T-helper 1 cell treated with Interleukin-12 subunit alpha and Interleukin-12 subunit beta and Interleukin-4 antibody, amounts not matched to agents 30 μg/mL and 1 μg/mL, for 36 hours (primary cell): ENCODE measurements around the gene ELMO1.

Source experiments
- H3K27ac Mint-ChIP-seq: one replicate; pipeline ENCODE4 v1.8.0; 2021; ENCODE audit warnings: mild to moderate bottlenecking, mixed read lengths
- H3K27me3 Mint-ChIP-seq: one replicate; pipeline ENCODE4 v1.8.0; 2021; ENCODE audit warnings: low read depth, mixed read lengths
- H3K36me3 Mint-ChIP-seq: one replicate; pipeline ENCODE4 v1.8.0; 2021; ENCODE audit warnings: low read depth, mixed read lengths
- H3K4me1 Mint-ChIP-seq: one replicate; pipeline ENCODE4 v1.8.0; 2021; ENCODE audit warnings: low read depth, mixed read lengths
- H3K4me3 Mint-ChIP-seq: one replicate; pipeline ENCODE4 v1.8.0; 2021; ENCODE audit warnings: mild to moderate bottlenecking, moderate library complexity, mixed read lengths
- H3K9me3 Mint-ChIP-seq: one replicate; pipeline ENCODE4 v1.8.0; 2021; ENCODE audit warnings: mixed read lengths

ELMO1 gene

DNA sequence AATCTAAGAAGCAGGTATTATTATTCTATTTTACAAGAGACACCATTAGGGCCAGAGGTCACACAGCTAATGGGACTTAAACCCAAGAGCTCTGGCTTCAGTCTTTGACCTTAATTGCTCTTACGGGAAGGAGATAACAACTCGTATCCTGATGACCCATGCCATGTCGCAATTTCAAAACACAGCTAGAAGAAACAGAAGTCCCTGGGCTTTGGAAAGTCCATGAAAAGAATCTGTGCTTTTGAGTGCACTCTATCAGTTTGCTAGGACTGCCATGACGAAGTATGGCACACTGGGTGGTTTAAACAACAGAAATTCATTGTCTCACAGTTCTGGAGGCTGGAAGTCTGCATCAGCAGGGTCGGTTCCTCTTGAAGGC, 476.5 kb downstream of the ELMO1 start:
- H3K4me1 Mint-ChIP-seq = peaks cover 26% of the 10 kb centered on the region
- no peak overlapping the region for H3K4me3 Mint-ChIP-seq
- H3K9me3 Mint-ChIP-seq = peaks cover 4% of the 10 kb centered on the region
- H3K27ac Mint-ChIP-seq = no peak overlapping the region
- no peaks in the 10 kb centered on the region for H3K27me3 Mint-ChIP-seq
- H3K36me3 Mint-ChIP-seq = peaks cover 25% of the 10 kb centered on the region

DNA sequence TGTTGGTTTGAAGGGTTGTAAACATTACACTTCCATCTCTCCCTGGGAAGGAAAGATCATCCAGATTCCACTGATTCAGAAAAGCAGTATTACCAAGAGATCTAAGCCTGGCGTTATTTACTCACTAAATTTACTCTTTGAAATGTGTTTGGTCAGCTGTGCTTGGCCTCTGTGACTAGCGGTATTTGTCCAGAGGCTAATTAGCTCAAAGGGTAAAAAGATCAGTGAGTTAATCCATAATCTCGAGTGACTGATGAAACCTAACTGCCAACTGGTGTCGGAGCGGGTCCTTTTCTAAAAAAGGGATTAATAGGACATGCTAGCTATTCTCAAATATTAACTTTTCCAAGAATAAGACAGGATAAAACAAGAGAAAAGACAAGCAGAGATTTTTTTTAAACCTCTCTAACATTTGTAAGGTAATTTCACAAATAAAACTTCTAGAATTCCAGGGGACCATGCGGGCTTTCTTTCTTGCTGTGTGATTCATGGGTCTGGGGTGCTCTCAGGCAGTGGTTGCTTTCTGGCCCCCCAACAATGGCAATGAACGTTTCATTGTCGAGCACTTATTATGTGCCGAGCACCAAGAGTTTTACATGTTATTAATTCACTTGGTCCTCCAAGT, 477.0 kb downstream of the ELMO1 start:
- Mint-ChIP-seq H3K4me3 (no peak overlapping the region), H3K4me1 (peaks cover 26% of the 10 kb centered on the region), H3K36me3 (peaks cover 24% of the 10 kb centered on the region), H3K27ac (no peak overlapping the region), H3K9me3 (peaks cover 4% of the 10 kb centered on the region), H3K27me3 (no peaks in the 10 kb centered on the region)

GRCh38 chr7:36970551-36971514, 477.8 kb downstream of the ELMO1 start:
- H3K36me3 Mint-ChIP-seq = peaks cover 20% of the 10 kb centered on the region
- no peaks in the 10 kb centered on the region for H3K27me3 Mint-ChIP-seq
- peaks cover 4% of the 10 kb centered on the region for H3K9me3 Mint-ChIP-seq
- H3K4me1 Mint-ChIP-seq = peaks cover 26% of the 10 kb centered on the region
- peak overlapping the region; percentile 60 for H3K27ac Mint-ChIP-seq
- H3K4me3 Mint-ChIP-seq = peak overlapping the region; percentile 22

DNA sequence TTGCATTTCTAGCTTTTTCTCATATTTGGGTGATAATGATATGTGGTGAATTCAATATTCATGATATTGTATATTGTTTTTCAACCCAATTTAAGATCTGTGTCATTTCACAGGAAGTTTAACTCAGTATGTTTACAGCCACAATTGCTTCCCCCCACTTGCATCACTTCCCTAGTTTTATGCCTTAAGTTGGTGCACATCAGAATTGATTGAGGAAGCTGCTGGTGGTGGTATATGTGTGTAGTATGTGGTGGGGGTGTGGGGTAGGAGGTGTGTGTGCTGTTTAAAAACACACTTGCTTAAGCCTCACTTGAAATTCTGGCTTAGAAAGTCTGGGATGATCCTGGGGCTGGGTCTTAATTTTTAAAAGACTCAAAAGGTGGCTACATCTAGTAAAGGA, 479.3 kb downstream of the ELMO1 start:
- peak overlapping the region; percentile 1 for H3K4me3 Mint-ChIP-seq
- H3K4me1 Mint-ChIP-seq = peaks cover 31% of the 10 kb centered on the region
- H3K36me3 Mint-ChIP-seq = peaks cover 20% of the 10 kb centered on the region
- H3K9me3 Mint-ChIP-seq = peaks cover 8% of the 10 kb centered on the region
- H3K27ac Mint-ChIP-seq = peak overlapping the region; percentile 35
- no peaks in the 10 kb centered on the region for H3K27me3 Mint-ChIP-seq

- no peaks in the 10 kb centered on the region for H3K27me3 Mint-ChIP-seq
- H3K36me3 Mint-ChIP-seq = peaks cover 19% of the 10 kb centered on the region
- H3K4me1 Mint-ChIP-seq = peaks cover 33% of the 10 kb centered on the region
- H3K9me3 Mint-ChIP-seq = peaks cover 8% of the 10 kb centered on the region
- no peak overlapping the region for H3K27ac Mint-ChIP-seq
- H3K4me3 Mint-ChIP-seq = no peak overlapping the region
These were observed 481.3 kb downstream of the ELMO1 start for GRCh38 chr7:36967387-36967786.

DNA sequence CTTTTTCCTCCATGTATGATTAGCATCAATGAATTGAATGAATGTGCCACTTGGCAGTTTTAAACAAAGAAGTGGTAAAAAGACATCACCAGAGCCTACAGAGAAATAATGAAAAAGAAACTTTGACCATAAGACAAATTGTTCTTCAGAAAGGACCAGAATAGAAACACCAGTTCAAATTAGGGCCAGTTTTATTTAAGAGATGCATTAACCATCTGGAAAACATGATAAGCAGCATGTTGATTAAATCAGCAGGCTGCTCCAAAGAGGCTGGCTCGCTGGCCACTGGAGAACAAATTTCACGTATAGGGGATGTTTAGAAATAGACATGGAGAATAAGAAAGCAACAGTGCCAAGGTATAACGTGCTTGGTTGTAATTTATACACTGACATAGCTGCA, 482.0 kb downstream of the ELMO1 start:
- Mint-ChIP-seq H3K9me3 (peaks cover 8% of the 10 kb centered on the region), H3K4me1 (peaks cover 37% of the 10 kb centered on the region), H3K36me3 (peaks cover 23% of the 10 kb centered on the region), H3K27me3 (no peaks in the 10 kb centered on the region), H3K4me3 (no peak overlapping the region), H3K27ac (no peak overlapping the region)

GRCh38 chr7:36966039-36966438, 482.6 kb downstream of the ELMO1 start:
- Mint-ChIP-seq H3K4me3 (no peak overlapping the region), H3K9me3 (peaks cover 8% of the 10 kb centered on the region), H3K4me1 (peaks cover 33% of the 10 kb centered on the region), H3K27me3 (no peaks in the 10 kb centered on the region), H3K27ac (no peak overlapping the region), H3K36me3 (peaks cover 20% of the 10 kb centered on the region)

GRCh38 chr7:36965625-36966024, 483.0 kb downstream of the ELMO1 start:
- no peaks in the 10 kb centered on the region for H3K27me3 Mint-ChIP-seq
- H3K4me3 Mint-ChIP-seq = no peak overlapping the region
- H3K4me1 Mint-ChIP-seq = peaks cover 33% of the 10 kb centered on the region
- H3K36me3 Mint-ChIP-seq = peaks cover 21% of the 10 kb centered on the region
- peaks cover 8% of the 10 kb centered on the region for H3K9me3 Mint-ChIP-seq
- no peak overlapping the region for H3K27ac Mint-ChIP-seq

- Mint-ChIP-seq H3K4me1 (peaks cover 26% of the 10 kb centered on the region), H3K36me3 (peaks cover 18% of the 10 kb centered on the region), H3K27me3 (no peaks in the 10 kb centered on the region), H3K27ac (no peak overlapping the region), H3K9me3 (peaks cover 8% of the 10 kb centered on the region), H3K4me3 (no peak overlapping the region)
These were observed 484.4 kb downstream of the ELMO1 start for GRCh38 chr7:36964297-36964696.

- Mint-ChIP-seq H3K27me3 (no peaks in the 10 kb centered on the region), H3K4me3 (no peak overlapping the region), H3K27ac (peak overlapping the region; percentile 38), H3K9me3 (peaks cover 6% of the 10 kb centered on the region), H3K4me1 (peaks cover 25% of the 10 kb centered on the region), H3K36me3 (peaks cover 18% of the 10 kb centered on the region)
These were observed 486.3 kb downstream of the ELMO1 start for GRCh38 chr7:36962367-36962766.

GRCh38 chr7:36961693-36962092, 487.0 kb downstream of the ELMO1 start:
- peaks cover 23% of the 10 kb centered on the region for H3K4me1 Mint-ChIP-seq
- H3K9me3 Mint-ChIP-seq = peaks cover 4% of the 10 kb centered on the region
- H3K27ac Mint-ChIP-seq = no peak overlapping the region
- H3K27me3 Mint-ChIP-seq = no peaks in the 10 kb centered on the region
- peaks cover 16% of the 10 kb centered on the region for H3K36me3 Mint-ChIP-seq
- no peak overlapping the region for H3K4me3 Mint-ChIP-seq

DNA sequence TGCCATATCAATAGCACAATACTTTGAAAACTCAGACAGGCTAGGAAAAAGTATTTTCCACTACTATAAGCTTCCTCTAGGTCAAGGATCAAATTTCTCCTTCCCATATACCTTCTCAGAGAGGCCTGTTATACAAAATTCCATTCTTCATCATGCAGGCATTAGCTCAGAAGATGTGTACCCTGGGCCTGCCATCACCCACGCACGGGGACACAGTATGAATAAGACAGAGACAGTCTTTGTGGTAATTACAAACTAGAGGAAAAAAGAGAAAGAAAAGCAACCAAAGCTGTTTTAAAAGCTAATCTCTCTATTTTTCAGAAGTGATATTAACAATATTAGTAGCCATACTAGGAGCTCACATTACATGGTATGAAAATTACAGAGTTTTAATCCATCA, 487.6 kb downstream of the ELMO1 start:
- Mint-ChIP-seq H3K4me1 (peaks cover 23% of the 10 kb centered on the region), H3K36me3 (peaks cover 16% of the 10 kb centered on the region), H3K27ac (peak overlapping the region; percentile 23), H3K4me3 (no peak overlapping the region), H3K9me3 (peaks cover 4% of the 10 kb centered on the region), H3K27me3 (no peaks in the 10 kb centered on the region)

- Mint-ChIP-seq H3K27me3 (no peaks in the 10 kb centered on the region), H3K4me3 (no peak overlapping the region), H3K36me3 (peaks cover 19% of the 10 kb centered on the region), H3K27ac (no peak overlapping the region), H3K4me1 (peaks cover 22% of the 10 kb centered on the region), H3K9me3 (peaks cover 3% of the 10 kb centered on the region)
These were observed 488.6 kb downstream of the ELMO1 start for GRCh38 chr7:36960105-36960504.

DNA sequence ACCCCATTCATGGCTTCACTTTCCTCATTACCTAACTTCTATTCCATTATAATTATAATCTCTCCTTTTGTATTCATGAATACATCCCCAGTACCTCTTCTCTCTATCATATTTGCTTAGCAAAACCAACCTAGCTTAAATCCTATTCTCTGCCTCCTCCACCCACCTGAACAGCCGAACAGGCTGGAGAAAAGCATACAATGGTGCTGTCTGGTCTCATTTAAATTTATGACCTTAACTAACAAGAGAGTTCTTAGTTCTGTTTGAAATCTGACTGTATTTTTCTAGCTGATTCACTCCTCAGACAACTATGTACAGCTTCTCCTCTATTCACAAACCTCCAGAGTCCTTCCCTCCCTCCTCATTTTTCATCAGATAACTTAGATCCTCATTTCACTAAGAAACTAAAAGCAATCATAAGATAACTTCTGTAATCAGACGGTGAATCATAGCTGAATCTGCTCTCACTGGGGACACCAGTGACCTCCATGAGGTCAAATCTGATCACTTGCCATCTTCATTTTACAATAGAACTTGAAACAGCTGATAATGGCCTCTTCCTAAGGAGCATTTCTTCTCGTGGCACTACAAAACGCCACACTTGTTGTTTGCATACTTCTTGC, 490.4 kb downstream of the ELMO1 start:
- Mint-ChIP-seq H3K27ac (no peak overlapping the region), H3K4me3 (no peak overlapping the region), H3K27me3 (no peaks in the 10 kb centered on the region), H3K36me3 (peaks cover 16% of the 10 kb centered on the region), H3K9me3 (no peaks in the 10 kb centered on the region), H3K4me1 (peaks cover 16% of the 10 kb centered on the region)

GRCh38 chr7:36957620-36958019, 491.0 kb downstream of the ELMO1 start:
- H3K27me3 Mint-ChIP-seq = no peaks in the 10 kb centered on the region
- H3K36me3 Mint-ChIP-seq = peaks cover 15% of the 10 kb centered on the region
- no peak overlapping the region for H3K27ac Mint-ChIP-seq

More at GRCh38 chr7:36957620-36958019, 491.0 kb downstream of the ELMO1 start:
- Mint-ChIP-seq H3K4me3 (no peak overlapping the region), H3K4me1 (peaks cover 15% of the 10 kb centered on the region), H3K9me3 (peaks cover under 1% of the 10 kb centered on the region)
